Activated CD8-positive, alpha-beta memory T cell treated with anti-CD3 and anti-CD28 coated beads, Interleukin-2, amount 50 U/mL, for 24 hours (primary cell): ENCODE measurements around the gene OPHN1.

Source experiments
- DNase-seq: peaks from one replicate; pipeline ENCODE4 v3.0.0-alpha.2; 2020; ENCODE audit errors: extremely low read depth

Gene OPHN1

DNA sequence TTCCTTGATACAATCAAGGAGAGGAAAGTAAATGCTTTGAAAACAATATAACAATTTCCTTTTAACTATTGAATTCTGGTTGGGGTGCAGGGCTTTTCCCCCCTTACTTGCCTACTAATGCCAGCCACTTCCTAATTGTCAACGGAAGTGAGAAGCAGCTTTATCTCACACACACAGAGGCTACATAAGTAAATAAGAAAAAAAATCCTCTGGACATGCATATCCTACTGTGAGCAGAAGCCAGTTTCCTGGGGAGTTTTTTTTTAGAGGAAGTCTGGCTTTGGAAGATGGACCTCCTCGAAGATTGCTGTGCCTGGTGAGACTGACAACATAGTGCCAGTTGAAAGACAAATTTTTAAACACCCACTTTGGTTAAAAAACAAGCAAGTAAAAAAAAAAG is 180.6 kb downstream of the OPHN1 start:
- no peak for DNase-seq

DNA sequence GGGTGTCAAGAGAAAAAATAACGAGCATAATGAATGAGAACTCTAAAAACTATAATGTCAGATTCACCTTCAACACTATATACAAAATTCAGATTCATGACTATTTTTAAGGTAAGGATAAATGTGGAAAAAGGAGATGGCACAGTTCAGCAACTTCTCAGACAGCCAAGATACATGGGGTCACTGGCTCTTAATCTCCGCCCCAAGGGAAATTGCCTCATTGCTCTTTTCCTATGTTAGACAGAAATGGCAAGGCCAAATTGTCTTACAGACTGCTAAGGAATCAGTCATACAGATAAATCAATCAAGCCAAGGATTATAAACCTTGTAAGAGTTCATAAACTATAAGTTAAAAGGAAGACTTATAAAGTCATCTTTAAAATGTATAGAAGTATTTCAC is 183.4 kb downstream of the OPHN1 start:
- no peak for DNase-seq

DNA sequence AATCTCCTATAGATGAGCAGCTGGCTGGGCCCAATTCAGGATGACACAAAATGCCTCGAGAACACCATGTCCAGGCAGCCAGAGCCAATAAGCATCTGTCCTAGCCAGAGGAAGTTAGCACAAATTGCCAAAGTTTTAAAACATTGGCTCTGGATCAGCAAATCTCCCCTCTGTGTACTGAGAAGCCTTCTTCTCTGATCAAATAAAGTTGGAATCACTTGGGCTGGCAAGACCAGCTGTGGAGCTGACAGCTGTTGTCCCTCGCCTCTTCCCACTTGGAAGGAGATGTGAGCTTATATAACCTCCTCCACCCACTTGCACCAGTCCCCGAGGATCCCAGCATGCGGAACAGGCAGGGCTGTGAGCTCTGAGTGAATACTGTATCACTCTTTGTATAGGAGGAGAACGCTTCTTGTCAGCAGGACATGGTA is 183.9 kb downstream of the OPHN1 start:
- no peak for DNase-seq

GRCh38 chrX:68238568-68238967 is 194.7 kb downstream of the OPHN1 start:
- no peak for DNase-seq

- DNase-seq: no peak
These were observed 199.0 kb downstream of the OPHN1 start for GRCh38 chrX:68234171-68234910.

DNA sequence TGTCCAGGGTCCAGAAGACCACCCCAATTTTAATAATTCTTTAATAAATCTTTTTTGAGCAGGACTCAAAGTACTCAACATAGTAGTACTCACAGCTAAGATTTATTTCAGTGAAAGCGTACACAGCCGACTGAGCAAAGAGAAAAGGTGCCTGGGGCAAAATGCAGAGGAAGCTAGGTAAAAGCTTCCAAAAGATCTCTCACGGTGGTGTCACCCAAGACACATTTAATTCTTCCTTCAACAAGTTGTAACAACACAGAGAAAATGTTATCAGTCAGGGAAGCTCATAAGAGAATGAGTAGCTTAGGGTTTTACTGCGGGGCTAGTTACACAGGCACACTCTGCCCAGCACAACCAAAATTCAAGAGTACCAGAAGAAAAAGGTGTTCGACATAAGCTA is 201.1 kb downstream of the OPHN1 start:
- DNase-seq: no peak

- DNase-seq: no peak
These were observed 224.3 kb downstream of the OPHN1 start for GRCh38 chrX:68209008-68209407.

GRCh38 chrX:68204521-68205038 is 228.7 kb downstream of the OPHN1 start:
- DNase-seq: no peak

- no peak for DNase-seq
These were observed 229.6 kb downstream of the OPHN1 start for GRCh38 chrX:68203646-68204045.

DNA sequence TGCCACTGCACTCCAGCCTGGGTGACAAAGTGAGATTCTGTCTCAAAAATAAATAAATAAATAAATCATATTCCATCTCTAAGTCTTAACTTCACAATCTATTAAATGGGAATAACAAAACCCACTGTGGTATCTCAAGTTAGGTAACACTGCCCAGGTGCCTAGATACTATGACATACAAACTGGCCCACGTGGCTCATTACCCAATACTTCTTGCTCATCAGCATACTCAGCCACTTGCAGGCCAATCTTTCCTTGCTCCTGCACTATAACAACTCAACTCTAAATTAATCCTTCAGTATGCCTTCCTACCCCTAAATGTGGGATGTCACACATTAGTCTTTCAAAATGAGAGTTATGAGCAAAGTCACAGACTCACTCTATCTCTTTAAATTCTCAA is 230.1 kb downstream of the OPHN1 start:
- DNase-seq: no peak

DNA sequence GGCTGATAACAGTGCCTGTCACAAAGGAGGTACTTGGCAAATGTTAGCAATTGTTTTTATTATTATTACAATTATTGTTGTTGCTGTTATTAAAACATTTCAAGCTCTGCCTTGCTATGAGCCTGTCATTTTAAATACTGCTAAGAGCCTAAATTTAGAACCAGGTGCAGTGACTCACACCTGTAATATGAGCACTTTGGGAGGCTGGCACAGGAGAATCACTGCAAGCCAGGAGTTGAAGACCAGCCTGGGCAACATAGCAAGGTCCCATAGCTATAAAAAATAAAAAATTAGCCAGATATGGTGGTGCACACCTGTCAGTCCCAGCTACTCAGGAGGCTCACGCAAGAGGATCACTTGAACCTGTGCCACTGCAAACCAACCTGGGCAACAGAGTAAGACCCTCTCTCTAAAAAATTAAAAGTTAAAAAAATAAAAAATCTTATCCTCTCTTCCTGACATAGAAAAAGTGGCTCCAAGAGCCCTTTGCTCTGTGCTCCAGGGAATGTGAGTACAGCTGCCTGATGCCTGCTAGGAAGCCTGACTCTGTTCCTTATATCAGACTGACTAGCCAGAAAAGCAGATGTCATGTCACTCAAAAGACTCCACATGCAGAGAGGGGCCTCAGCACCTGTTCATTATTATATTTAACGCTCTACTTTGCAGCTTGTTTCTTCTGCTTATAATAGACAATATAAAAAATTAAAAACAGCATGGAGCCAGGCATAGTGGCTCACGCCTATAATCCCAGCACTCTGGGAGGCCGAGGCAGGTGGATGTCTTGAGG is 234.0 kb downstream of the OPHN1 start:
- DNase-seq: no peak

GRCh38 chrX:68196939-68197791 is 236.1 kb downstream of the OPHN1 start:
- DNase-seq: no peak

DNA sequence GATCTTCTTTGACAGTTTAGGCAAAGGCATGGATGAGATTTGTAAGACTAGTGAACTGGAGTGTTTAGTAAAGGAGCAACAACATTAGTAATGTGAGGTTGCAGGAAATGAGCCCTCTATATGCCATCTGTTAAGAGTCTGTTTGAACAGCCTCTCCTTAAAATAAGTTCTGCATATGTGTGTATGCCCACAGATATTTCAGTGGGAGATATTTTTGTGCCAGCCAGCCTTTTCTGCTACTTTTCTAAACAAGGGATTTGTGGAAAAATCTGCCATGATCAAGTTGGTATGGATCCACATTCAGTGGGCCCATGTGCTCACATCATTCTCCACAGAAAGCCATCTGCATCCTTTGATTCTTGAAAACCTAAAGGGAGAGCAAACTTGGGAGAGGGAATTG is 237.7 kb downstream of the OPHN1 start:
- DNase-seq: no peak

- no peak for DNase-seq
These were observed 239.5 kb downstream of the OPHN1 start for GRCh38 chrX:68193786-68194185.

- no peak for DNase-seq
These were observed 240.1 kb downstream of the OPHN1 start for GRCh38 chrX:68193234-68193633.

GRCh38 chrX:68190799-68191198 is 242.5 kb downstream of the OPHN1 start:
- DNase-seq: no peak

GRCh38 chrX:68186552-68187262 is 246.6 kb downstream of the OPHN1 start:
- DNase-seq: no peak

GRCh38 chrX:68185161-68185560 is 248.1 kb downstream of the OPHN1 start:
- DNase-seq: no peak

- no peak for DNase-seq
These were observed 249.6 kb downstream of the OPHN1 start for GRCh38 chrX:68183612-68184214.

DNA sequence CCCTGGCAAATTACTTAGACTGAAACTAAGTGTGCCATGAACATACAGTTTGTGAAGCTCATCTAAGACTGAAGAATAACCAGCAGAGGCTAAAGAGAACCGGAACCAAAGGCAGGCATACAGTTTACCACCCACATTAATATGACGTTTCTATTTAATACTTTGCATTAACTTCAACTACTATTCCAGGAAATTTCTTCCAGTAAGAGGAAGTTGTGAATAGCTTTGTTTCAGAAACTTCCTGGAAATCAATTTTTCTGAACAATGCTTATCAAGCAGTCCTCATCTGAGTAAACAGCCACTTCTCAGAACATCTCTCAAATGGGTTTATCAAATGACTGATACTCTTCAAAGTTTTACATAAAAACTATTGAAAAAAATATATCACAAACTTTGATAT is 252.7 kb downstream of the OPHN1 start:
- no peak for DNase-seq

DNA sequence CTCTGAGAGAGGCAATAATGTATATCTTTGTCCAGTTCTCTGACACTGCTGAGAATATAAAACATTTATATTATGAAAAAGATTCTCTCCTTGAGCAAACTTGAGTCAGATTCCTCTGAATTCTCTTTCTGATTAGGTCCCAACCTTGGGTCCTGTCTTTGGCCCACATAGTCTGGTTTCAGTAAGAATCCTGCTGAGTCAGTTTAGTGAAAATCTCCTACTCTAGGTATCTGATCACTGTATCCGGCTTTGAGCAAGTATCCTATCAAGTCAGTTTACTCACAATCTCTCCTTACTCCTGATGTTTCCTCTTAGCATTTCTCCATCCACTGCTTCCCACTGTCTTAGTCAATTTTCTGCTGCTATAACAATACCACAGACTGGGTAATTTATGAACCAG is 253.9 kb downstream of the OPHN1 start:
- no peak for DNase-seq
